HG03108 (cell line): ENCODE results near the gene PPP1R3G.

Experiments
- ATAC-seq: cut with Tn5 transposase; IDR thresholded peaks from one replicate; pipeline ENCODE4 v1.9.1; 2021; ENCODE audit warnings: moderate library complexity; ENCODE audit not compliant: unreplicated experiment

The PPP1R3G gene

DNA sequence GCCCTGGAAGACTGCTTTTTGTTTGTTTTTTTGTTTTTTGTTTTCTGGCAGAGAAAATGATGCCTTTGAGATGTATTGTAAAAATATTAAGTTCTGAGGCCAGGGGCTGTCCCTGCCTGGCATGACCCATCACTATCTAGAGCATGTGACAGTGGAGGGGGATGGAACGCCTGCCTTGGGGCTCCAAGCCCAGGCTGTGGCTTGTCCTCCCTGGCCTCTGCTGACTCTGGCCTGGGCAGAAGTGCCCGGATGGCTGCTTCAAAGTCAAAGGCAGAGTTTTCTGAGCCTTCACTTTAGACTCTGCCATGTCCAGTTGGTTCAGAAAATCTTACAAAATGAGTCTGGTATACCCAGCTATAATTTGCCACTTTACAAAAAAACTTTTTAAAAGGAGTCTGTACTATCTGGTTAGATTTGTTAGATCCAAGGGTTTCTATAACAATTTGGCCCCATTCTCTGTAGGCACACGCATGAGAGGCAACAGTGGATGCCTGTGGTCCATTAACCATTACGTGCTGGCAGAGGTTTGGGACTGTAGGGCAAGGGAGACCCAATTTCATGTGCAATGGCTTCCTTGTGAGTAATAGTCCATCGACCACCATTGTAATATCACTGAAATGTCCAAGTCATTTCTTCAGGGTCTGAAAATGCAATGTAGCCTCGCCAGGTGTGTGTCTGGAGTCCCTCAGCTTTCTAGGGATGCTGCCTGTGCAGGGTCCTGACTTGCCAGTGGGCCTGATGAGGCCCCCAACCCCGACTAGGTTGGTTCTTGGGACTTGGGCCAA is 8.3 kb downstream of the PPP1R3G start:
- ATAC-seq, result no peak

DNA sequence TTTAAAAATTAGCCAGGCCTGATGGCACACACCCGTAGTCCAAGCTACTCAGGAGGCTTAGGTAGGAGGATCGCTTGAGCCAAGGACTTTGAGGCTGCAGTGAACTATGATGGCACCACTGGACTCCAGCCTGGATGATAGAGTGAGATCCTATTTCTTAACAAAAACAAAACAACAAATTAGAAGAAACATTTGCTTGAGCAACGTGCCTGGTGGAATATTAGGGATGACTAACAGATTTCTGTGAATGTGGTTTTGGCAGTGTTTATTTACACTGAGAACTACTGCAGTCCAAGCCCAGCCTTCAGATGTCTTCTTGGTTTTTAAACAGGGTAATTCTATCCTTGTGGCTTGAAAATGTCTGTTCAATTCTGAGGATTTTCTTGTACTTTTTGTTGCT is 9.2 kb downstream of the PPP1R3G start:
- ATAC-seq, result no peak

DNA sequence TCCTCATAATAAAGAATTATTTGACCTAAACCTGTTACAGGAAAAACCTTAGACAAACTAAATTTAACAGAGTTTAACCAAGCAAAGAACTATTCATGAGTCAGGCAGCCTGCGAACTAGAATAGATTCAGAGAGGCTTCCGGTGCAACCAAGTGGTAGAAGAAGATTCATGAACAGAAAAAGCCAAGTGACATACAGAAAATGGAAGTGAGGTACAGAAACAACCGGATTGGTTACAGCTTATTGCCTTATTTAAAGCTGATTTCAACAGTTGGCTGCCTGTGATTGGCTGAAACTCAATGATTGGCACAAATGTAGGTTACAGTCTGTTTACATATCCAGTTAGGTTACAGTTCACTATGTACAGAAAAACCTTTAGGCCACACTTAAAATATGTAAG is 10.1 kb downstream of the PPP1R3G start:
- peak; percentile 83 for ATAC-seq

DNA sequence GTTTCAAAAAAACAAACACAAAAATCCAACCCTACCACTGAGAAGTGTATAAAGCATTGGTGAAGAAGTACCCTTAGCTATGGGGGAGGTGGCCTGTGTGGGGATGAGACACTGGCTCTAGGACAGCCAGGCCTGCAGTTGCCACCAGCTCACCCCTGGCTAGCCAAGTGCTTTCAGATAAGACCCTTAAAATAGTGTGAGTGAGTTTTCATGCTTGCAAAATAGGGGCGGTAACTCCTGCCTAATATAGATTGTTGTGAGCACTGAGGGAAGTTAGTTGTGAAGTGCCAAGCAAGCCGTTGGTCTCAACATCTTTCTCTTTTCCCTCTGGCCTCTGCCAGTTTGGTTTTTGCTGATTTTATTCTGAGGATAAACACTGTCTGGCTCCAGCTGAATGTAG is 11.3 kb downstream of the PPP1R3G start:
- ATAC-seq, result no peak

DNA sequence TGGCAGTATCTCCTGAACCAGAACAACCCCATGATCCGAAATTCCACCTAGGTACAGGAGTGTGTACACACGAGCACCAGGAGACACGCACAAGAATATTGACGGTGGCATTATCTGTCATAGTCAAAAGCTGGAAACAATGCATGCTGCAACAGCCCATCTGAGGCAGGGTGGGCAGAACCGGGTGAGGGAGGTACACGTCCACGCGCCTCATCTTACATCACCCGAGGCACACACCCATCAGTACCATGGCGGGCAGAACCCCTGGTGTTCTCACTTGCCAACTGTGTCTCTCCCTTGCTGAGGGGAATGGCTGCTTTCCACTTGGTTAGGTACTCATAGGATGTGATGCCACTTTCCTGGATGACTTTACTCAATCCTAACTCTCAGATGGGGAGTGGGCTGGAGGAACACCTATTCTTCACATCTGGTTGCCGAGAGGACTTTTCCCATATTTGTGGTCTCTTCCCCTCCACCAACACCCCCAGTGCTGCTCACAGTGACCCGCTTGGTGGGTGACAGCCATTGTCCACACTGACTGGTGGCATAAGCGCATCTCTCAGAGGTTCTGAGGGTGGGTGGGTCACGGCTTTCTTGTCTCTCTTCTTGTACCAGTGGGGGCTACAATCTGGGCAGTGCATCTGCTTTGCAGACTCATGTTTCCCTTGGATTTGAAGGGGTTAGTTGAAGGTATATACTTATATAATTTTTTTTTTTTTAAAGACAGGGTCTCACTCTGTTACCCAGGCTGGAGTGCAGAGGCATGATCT is 13.5 kb downstream of the PPP1R3G start:
- no peak for ATAC-seq

DNA sequence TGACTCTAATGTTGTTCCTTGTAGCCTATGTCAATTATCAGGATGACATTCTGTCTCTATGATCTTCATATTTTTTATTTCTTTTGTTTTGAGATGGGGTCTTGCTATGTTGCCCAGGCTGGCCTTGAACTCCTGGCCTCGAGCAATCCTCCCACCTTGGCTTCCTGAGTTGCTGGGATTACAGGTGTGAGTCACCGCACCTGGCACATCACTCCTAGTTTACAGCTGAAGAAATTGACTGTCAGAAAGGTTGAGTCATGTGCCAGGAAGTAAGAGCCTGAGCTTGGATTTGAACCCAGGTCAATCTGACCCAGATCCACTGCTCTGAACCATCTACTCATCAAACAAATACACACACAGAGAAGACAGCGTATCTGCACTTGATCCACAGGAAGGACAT is 14.4 kb downstream of the PPP1R3G start:
- ATAC-seq, result no peak

DNA sequence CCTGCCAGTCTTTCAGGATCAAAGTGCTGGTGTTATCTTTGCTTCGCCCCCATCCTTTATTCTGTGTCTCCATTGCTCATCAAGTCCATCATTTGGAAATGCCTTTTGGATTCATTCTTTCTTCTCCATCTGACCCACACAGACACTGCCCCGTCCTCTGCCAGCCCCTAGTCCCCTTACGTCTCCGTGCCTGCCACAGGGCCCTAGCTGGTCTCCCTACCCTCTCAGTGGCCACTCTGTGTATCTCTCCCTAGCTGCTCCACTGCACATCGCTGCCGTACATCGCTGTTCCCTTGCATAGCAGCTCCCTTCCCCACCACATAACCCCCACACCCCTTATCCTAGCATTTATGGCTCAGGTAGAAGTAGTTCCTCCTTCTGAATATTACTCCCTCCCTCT is 15.7 kb downstream of the PPP1R3G start:
- ATAC-seq, result no peak

DNA sequence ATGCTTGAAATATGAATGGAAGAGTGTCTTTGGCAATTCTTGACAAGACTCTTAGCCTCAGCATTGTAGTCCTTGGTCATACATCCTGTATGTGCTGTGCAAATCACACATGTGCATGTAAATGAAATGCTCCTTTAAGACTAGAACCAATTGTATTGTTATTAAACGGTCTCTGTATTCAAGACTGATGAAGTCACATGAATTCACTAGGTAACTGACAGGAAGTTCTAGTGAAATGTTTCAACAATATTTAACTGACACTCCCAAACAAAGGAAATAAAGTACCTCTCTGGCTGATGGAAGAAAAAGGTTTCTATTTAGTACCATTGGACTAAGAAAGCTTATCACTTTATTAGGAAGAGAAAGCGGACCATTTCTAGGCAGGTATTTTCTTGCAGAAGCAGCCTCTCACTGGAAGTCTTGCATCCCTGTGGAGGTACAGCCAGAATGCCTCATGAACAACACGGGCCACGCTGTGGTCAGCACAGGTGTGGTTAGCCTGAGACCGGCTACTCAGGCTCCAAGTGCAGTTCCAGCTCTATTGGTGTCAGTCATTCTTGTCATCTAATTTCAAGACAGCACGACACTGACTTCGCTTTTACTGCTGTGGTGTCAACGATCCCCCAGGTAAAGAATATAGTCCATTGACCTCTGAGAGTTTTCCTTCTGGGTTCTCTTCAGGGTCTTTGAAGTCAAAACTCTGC is 17.3 kb downstream of the PPP1R3G start:
- ATAC-seq, result no peak

DNA sequence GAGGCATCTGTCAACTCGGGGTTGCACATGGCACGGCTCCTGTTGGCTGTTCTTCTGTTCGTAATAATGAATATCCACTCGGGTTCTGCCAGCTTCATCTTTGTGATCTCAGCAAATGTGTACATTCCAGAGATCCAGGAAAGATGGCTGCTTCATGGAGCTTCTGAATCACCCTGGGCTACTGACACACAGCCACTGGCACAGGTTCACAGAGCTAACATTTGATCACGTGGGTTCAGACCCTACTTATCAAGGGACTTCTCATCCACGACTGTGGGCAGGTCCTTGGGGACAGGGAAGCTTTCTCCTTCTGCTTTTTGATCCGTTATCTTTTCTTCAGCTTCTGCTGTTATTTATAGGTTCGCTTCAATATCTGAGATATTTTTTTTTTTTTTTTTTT is 18.1 kb downstream of the PPP1R3G start:
- ATAC-seq, result no peak

DNA sequence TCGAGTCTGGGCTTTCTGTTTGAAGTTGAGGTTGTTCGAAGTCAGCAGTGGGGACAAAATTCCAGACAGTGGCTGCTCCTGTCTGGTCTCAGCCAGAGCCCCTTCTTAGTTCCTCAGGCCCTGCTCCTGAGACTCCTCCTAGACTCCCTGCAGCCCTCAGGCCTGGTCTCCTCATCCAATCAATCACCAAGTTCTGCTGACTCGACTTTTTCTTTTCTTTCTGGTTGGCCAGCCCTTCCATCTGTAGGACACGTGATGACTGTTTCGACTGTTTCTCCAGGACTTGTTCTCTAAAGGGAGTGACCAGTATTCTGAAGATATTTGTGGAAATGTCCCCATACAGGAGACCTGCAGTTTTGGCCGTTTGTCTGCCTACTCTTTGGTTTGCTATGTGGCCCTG is 19.5 kb downstream of the PPP1R3G start:
- ATAC-seq, result no peak

DNA sequence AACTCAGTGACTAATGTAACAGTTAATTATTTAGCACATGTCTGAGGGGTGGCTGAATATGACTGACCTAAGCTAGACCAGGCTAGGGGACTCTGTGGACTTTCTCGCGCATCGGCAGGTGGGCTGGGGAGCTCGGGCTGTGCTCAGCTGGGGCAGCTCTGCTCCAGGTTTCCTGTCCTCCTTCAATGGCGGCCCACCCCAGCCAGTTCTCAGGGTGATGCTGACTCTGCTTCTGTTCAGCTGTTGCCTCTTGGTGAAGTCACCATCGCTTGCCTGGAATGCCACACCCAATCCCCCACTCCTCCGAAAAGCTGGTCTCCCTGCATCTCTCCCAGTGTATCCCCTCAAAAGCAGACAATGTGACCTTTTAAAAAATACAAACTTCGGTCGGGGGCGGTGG is 20.0 kb downstream of the PPP1R3G start:
- no peak for ATAC-seq

DNA sequence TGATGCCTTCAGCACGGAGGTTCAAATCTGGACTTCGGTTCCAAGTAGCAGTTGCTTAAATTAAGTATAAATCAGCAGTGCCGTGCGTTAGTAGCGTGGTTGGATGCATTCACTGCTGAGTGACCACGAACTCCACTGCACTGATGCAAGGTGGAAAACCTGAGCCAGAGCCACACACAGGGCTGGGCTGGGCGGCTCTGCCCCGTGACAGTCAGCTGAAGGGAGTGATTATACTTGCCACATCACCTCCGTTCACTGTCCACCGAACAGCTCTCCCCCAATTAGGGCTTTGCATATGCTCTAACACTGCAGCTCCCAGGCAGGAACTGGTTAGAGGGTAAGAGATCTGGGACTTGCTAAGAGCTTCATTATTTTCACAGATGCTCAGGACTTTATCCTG is 22.2 kb downstream of the PPP1R3G start:
- no peak for ATAC-seq

DNA sequence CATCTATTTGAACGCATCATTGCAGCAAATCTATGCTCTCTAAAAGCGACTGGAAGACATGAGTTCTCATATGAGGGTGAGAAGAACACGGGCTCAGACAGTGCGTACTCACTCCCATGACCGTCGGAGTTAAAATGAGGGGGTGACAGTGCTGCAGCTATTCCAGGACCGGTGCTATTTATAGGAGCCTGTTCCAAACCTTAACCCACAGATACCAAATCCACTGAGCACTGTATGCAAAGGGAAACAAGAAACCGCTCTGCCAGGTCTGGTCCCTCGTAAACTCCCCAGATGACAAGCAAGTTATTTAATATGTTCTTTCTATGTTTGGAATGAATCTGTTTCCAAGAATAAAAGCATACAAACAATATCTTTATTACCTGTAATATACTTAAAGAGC is 22.9 kb downstream of the PPP1R3G start:
- ATAC-seq, result no peak

DNA sequence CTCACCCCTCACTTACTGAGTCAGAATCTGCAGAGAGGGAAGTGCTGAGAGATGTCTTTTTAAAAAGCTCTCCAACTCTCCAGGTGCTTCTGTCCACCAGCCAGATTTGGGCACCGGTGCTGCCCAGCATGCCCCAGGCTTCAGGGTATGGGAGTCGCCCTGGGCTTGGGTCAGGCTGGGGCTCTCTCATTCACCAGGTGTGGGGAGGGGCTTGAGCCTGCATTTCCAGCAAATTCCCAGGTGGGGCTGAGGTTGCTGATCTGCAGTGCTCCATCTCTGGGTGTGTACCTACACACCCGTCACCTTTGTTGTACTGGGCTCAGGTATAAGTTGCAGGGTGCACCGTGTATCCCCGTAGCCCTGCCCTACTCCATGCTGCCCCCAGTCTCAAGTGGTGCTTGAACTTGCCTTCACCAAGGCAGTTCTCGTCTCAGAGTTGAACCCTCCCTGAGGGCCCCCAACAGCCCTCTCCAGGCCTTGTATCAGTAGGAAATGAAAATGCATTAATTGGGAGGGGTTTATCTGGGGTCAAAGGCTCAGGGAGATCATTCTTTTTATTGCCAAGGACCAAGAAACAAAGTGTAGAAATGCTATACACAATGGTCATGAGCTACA is 23.5 kb downstream of the PPP1R3G start:
- ATAC-seq, result no peak

DNA sequence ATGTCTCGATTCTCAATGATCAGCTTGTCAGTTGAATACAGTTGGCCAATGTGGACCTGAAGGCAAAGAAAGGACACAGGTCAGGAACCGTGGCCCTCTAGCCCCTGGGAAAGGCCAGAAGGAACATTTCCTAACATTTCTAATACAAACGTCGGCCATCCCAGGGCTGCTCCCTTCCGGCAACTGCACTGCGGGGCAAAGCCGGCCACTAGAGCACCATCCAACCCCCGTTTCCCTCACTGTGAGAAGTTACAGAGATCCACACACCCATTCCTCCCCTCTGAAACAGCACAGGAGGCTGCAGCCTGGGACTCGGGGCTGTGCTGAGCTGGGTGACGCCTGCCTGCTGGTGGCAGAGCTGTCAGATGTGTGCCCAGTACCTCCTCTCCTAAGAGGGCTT is 24.3 kb downstream of the PPP1R3G start:
- no peak for ATAC-seq

DNA sequence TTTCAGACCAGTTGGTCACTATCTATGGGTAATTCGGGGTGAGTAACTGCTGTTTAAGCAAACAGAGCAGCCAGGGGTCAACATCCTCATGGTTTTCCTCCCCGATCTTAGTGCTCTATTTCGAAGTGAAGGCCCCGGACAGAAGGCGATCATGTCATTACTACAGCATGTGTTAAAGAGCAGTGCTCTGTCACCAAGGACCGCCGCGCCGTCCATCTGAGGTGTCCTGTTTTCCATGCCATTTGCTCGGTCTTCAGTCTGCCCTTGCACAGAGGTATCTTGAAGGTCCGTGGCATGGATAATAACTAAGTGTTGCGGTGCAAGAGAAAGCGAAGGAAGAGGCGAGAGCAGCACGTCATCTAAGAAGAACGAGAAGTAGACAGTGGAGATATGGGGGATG is 25.1 kb downstream of the PPP1R3G start:
- ATAC-seq, result no peak

DNA sequence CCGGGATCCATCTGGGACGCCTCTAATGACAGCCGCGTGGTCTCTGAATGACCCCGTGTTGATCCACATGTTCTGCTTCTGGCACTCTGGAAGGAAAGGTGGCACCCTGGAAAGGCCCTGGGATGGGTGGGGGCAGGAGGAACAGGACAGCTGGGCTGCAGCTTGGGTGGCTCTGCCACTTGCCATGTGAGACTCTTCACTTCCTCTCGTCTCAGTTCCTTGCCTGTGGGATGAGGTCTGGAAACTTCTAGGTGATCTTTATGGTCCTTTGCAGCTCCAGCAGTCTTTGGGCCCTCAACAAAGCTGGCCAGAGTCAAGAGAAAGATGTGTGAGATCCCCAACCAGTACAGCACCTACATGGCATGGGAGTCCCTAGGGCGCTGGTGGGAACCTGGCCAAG is 26.5 kb downstream of the PPP1R3G start:
- no peak for ATAC-seq

DNA sequence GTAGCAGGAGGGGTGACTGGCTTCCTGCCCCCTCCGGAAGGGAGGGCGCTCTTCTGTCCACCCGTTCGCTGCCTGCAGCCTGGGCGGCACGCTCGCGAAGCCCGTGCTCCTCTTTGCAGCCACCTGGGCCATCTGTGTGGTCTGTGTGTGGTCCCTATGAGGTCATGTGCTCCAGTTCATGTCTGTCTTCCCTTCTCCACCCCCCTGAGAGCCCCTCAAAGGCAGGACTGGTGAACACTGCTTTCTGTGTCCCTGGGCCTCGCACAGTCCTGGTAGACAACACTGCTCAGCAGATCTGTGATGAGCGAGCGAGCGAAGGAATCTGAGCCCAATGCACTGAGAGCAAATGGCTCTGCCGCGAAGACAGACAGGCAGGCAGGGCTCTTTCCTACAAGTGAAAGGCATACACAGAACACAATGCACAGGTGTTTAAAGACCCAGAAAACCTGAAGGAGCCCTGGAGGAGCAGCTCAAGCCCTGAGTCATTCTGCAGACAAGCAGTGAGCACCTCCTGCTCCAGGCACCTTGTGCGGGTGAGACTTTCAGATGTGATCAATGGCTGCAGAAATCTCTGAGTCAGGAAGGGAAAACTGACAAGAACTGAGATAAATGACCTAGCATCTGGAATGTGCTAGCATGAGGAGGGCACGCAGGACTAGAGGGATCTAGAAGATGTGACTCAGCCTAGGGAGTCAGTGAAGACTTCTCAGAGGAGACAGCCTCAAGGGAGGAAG is 27.1 kb downstream of the PPP1R3G start:
- no peak for ATAC-seq

DNA sequence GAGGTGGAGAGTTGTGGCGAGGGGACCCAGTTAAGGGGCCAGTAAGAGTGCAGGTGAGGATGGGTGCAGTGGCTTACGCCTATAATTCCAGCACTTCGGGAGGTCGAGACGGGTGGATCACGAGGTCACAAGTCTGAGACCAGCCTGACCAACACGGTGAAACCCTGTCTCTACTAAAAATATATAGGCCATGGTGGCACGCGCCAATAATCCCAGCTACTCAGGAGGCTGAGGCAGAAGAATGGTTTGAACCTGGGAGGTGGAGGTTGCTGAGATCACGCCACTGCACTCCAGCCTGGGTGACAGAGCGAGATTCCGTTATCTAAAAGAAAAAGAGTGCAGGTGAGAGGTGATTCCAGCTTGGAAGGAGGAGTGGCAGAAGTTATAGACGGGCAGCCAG is 28.0 kb downstream of the PPP1R3G start:
- ATAC-seq, result no peak

DNA sequence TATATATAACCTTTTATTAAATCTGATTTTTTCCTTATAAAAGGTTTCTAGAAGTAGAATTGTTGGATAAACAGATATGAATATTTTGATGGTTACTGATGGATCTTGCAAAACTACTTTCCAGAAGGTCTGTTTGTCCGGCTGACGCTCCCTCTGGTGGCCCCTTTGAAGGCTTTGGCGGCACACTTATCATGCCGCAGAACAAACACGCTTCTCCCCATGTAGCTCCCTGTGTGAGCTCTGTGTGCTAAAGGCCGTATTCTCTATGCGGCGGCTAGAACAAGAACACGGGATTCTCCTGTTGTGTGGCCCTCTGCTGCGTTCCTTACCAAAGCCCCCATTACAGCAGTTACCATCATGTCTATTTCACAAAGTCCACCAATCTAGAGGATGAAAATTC is 30.0 kb downstream of the PPP1R3G start:
- no peak for ATAC-seq
